Tibial nerve (tissue), 3 donors: ENCODE measurements around the gene CMIP.

ENCODE experiments used
- POLR2A ChIP-seq, 2 donors: fragments of 450-650 bp; IDR thresholded peaks; one replicate each; pipeline ENCODE4 v1.6.1; 2017; ENCODE audit warnings: antibody characterized with exemption in 2 of 2, mild to moderate bottlenecking in 2 of 2, moderate library complexity in 2 of 2
- TF ChIP-seq, protein P1 (sequence below), 5 experiments: fragments of 200-600 bp in 3 of 5; fragments of 450-650 bp in 2 of 5; sonication (generic) in 3 of 5; IDR thresholded peaks; one replicate each; pipeline ENCODE4 v1.5.1; 2016 to 2019; ENCODE audit warnings: antibody characterized with exemption in 5 of 5, mild to moderate bottlenecking in 3 of 5, moderate library complexity in 2 of 5

DNA sequence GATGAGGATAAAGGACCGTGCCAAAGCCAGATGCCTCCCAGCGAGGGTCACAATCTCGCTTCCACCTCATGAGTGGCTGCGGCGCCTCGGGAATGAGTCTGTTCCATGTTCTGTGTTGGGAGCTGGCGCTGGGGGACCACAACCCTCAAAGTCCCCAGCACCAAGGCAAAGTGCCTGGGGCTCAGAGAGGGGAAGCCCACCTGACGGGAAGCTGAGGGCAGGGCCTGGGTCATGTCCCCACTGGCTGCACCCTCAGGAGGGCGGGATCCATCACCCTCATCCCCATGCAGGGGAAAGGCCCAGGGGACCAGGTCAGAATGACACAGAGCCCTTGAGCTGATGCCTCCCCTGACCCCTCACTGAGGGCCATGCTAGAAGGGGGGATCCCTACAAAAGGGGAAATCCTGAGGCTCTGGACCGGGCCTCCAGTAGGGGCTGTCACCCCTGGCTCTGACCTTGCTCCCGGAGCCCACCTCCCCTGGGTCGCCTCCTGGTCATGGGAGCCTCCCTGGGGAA lies 183.2 kb downstream of the CMIP start:
- TF ChIP-seq, protein P1, sequence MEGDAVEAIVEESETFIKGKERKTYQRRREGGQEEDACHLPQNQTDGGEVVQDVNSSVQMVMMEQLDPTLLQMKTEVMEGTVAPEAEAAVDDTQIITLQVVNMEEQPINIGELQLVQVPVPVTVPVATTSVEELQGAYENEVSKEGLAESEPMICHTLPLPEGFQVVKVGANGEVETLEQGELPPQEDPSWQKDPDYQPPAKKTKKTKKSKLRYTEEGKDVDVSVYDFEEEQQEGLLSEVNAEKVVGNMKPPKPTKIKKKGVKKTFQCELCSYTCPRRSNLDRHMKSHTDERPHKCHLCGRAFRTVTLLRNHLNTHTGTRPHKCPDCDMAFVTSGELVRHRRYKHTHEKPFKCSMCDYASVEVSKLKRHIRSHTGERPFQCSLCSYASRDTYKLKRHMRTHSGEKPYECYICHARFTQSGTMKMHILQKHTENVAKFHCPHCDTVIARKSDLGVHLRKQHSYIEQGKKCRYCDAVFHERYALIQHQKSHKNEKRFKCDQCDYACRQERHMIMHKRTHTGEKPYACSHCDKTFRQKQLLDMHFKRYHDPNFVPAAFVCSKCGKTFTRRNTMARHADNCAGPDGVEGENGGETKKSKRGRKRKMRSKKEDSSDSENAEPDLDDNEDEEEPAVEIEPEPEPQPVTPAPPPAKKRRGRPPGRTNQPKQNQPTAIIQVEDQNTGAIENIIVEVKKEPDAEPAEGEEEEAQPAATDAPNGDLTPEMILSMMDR (IDR thresholded peaks at IDR 0.05), result no peak
- TF ChIP-seq POLR2A (IDR thresholded peaks at IDR 0.05), result no peak
